ENCODE results near the gene PPP2R2D. TPM values are rescaled to one million over a fixed set of nuclear protein-coding genes. Genes with fewer than 3 reads are reported as not detected.
"Not testable (repeated sequence)": the region's sequence is repeated elsewhere in the genome, so short reads cannot be mapped to it uniquely, and the experiment has no call there.

The PPP2R2D gene
- total RNA-seq, 1 donor = 33.4 TPM

DNA sequence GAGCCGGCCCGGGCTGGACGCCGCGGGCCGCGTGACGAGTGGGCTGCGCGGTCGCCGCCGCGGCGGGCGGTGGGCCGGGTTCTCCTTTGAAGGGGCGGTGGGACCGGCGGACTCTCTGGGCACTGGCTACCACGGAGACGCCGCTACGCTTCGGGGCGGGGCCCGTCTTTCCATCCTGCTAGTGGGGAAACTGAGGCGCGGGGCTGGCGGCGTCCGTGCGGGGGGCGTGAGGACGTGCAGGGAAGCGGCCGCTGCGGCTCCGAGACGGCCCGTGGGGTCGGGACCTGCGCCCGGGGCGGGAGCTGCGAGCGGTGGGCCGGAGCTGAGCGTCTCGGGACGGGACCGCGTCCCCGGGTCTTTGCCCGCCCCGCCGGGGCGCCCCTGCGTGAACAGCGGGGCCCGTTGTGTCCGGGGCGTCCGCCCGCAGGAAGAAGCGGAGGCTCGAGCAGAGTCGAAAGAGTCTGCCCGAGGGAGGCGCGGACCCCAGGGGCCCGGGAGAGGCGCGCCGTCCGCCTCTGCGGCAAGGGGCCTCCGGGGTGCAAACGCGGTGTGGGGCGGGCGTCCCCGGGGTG, 81.5 kb downstream of the PPP2R2D start:
- Histone ChIP-seq H3K27me3 (ENCODE audit: insufficient read depth, low read length) (peaks cover 18% of the 10 kb centered on the region), H3K4me1 (ENCODE audit: insufficient read depth, low read length) (peaks cover 22% of the 10 kb centered on the region), H3K9me3 (ENCODE audit: low read depth, low read length) (no peaks in the 10 kb centered on the region), H3K4me3 (ENCODE audit: low read length) (peak overlapping the region; percentile 57)

DNA sequence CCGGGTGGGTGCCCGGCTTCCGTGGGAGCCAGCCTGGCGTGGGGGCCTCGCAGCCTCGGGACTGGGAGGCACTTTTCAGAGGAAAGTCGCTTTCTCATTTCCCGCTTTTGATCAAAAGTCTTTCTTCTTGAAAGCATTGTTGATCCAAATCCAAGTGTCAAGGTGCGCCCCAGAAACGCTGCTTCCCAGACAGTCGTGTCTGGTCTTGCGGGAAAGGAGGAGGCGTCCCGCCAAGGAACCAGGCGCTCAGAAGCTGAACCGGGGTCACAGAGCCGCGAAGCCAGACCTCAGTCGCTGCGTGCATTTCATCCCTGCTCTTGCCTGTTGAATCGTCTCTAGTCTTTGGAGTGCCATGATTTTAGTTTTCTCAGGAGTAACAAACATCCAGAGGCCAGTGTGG, 82.0 kb downstream of the PPP2R2D start:
- Histone ChIP-seq H3K9me3 (ENCODE audit: low read depth, low read length) (no peaks in the 10 kb centered on the region), H3K27me3 (ENCODE audit: insufficient read depth, low read length) (peaks cover 18% of the 10 kb centered on the region), H3K4me1 (ENCODE audit: insufficient read depth, low read length) (peaks cover 22% of the 10 kb centered on the region), H3K4me3 (ENCODE audit: low read length) (peak overlapping the region; percentile 57)

- H3K27me3 ChIP-seq (ENCODE audit: insufficient read depth, low read length) = peaks cover 18% of the 10 kb centered on the region
- H3K4me1 ChIP-seq (ENCODE audit: insufficient read depth, low read length) = peaks cover 22% of the 10 kb centered on the region
- H3K9me3 ChIP-seq (ENCODE audit: low read depth, low read length) = no peaks in the 10 kb centered on the region
- H3K4me3 ChIP-seq (ENCODE audit: low read length) = no peak overlapping the region
These were observed 83.0 kb downstream of the PPP2R2D start for GRCh38 chr10:131983780-131984179.

DNA sequence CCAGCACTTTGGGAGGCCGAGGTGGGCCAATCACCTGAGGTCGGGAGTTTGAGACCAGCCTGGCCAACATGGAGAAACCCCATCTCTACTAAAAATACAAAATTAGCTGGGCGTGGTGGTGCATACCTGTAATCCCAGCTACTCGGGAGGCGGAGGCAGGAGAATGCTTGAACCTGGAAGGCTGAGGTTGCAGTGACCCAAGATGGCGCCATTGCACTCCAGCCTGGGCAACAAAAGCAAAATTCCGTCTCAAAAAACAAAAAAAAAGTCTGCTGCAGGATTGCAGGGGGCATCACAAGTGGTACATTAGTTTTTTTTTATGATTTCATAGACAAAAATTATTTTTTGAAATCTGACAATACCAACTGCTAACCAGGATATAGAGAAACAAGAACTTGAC, 86.0 kb downstream of the PPP2R2D start:
- not testable (repeated sequence) for H3K4me3 ChIP-seq (ENCODE audit: low read length); H3K27me3 ChIP-seq (ENCODE audit: insufficient read depth, low read length); H3K9me3 ChIP-seq (ENCODE audit: low read depth, low read length); H3K4me1 ChIP-seq (ENCODE audit: insufficient read depth, low read length)

DNA sequence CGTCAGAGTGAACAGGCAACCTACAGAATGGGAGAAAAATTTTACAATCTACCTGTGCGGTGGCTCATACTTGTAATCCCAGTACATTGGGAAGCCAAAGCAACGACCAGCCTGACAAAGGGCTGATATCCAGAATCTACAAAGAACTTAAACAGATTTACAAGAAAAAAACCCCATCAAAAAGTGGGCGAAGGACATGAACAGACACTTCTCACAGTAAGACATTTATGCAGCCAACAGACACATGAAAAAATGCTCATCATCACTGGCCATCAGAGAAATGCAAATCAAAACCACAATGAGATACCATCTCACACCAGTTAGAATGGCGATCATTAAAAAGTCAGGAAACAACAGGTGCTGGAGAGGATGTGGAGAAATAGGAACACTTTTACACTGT, 86.5 kb downstream of the PPP2R2D start:
- not testable (repeated sequence) for H3K9me3 ChIP-seq (ENCODE audit: low read depth, low read length); H3K4me3 ChIP-seq (ENCODE audit: low read length); H3K27me3 ChIP-seq (ENCODE audit: insufficient read depth, low read length); H3K4me1 ChIP-seq (ENCODE audit: insufficient read depth, low read length)

DNA sequence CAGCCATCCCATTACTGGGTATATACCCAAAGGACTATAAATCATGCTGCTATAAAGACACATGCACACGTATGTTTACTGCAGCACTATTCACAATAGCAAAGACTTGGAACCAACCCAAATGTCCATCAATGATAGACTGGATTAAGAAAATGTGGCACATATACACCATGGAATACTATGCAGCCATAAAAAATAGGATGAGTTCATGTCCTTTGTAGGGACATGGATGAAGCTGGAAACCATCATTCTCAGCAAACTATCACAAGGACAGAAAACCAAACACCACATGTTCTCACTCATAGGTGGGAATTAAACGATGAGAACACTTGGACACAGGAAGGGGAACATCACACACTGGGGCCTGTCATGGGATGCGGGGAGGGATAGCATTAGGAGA, 87.0 kb downstream of the PPP2R2D start:
- H3K4me1 ChIP-seq (ENCODE audit: insufficient read depth, low read length); H3K4me3 ChIP-seq (ENCODE audit: low read length); H3K9me3 ChIP-seq (ENCODE audit: low read depth, low read length); H3K27me3 ChIP-seq (ENCODE audit: insufficient read depth, low read length): not testable (repeated sequence)

GRCh38 chr10:131991726-131992125, 90.9 kb downstream of the PPP2R2D start:
- no peaks in the 10 kb centered on the region for H3K27me3 ChIP-seq (ENCODE audit: insufficient read depth, low read length)
- no peaks in the 10 kb centered on the region for H3K9me3 ChIP-seq (ENCODE audit: low read depth, low read length)
- H3K4me3 ChIP-seq (ENCODE audit: low read length) = no peak overlapping the region
- no peaks in the 10 kb centered on the region for H3K4me1 ChIP-seq (ENCODE audit: insufficient read depth, low read length)

DNA sequence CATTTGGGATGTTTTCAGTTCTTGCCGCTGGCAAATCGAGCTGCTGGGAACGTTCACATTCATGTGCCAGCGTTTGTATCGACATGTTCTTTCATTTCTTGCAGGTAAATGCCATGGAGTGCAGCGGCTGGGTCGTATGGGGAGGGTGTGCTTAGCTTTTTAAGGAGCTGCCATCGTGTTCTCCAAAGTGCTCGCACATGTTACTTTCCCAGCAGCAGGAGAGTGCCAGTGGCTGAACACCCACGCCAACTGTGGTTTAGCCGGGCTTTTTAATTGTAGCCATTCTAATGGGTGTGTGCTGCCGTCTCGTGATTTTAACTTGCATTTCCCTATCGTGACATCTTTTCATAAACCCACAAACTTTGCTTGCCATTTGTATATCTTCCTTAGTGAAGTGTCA, 92.5 kb downstream of the PPP2R2D start:
- no peaks in the 10 kb centered on the region for H3K27me3 ChIP-seq (ENCODE audit: insufficient read depth, low read length)
- no peaks in the 10 kb centered on the region for H3K4me1 ChIP-seq (ENCODE audit: insufficient read depth, low read length)
- no peak overlapping the region for H3K4me3 ChIP-seq (ENCODE audit: low read length)
- H3K9me3 ChIP-seq (ENCODE audit: low read depth, low read length) = no peaks in the 10 kb centered on the region

- H3K27me3 ChIP-seq (ENCODE audit: insufficient read depth, low read length) = no peaks in the 10 kb centered on the region
- H3K9me3 ChIP-seq (ENCODE audit: low read depth, low read length) = no peaks in the 10 kb centered on the region
- no peak overlapping the region for H3K4me3 ChIP-seq (ENCODE audit: low read length)
- no peaks in the 10 kb centered on the region for H3K4me1 ChIP-seq (ENCODE audit: insufficient read depth, low read length)
These were observed 93.6 kb downstream of the PPP2R2D start for GRCh38 chr10:131994435-131994834.

- H3K9me3 ChIP-seq (ENCODE audit: low read depth, low read length) = no peaks in the 10 kb centered on the region
- no peak overlapping the region for H3K4me3 ChIP-seq (ENCODE audit: low read length)
- no peaks in the 10 kb centered on the region for H3K27me3 ChIP-seq (ENCODE audit: insufficient read depth, low read length)
- no peaks in the 10 kb centered on the region for H3K4me1 ChIP-seq (ENCODE audit: insufficient read depth, low read length)
These were observed 95.9 kb downstream of the PPP2R2D start for GRCh38 chr10:131996466-131997365.

DNA sequence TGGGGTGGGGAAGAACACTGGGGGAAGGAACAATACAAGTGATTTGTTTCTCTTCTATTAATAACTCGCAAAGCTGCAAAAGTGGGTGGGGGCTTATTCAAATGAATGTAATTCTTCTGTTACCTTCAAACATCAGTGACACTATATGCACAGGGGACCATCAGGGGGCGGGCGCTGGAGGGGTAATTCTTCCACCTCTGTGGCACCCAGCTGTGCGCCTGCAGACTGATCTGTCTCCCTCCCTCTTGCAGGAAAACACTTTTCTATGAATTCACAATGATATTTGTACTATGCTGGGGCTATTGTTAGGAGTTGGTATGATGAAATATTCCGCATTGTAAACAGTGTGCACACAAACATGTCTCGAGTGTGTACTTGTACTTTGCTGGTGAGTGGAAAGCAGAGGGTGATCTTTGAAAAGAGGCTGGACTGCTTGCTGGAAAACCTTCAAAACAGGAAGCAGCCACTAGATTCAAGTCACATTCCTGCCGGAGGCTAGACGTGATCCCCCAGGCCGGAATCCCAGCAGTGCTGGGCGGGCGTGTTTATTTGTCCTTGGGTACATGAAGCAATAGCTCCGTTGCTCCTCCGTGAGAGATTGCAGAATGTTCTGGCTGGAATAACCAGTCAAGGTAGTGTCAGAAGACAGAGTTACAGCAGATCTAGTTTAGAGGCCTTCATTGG, 96.7 kb downstream of the PPP2R2D start:
- Histone ChIP-seq H3K9me3 (ENCODE audit: low read depth, low read length) (no peaks in the 10 kb centered on the region), H3K4me1 (ENCODE audit: insufficient read depth, low read length) (no peaks in the 10 kb centered on the region), H3K27me3 (ENCODE audit: insufficient read depth, low read length) (no peaks in the 10 kb centered on the region), H3K4me3 (ENCODE audit: low read length) (no peak overlapping the region)

GRCh38 chr10:131998050-131998844, 97.4 kb downstream of the PPP2R2D start:
- no peaks in the 10 kb centered on the region for H3K4me1 ChIP-seq (ENCODE audit: insufficient read depth, low read length)
- H3K27me3 ChIP-seq (ENCODE audit: insufficient read depth, low read length) = no peaks in the 10 kb centered on the region
- H3K4me3 ChIP-seq (ENCODE audit: low read length) = no peak overlapping the region
- H3K9me3 ChIP-seq (ENCODE audit: low read depth, low read length) = no peaks in the 10 kb centered on the region

- Histone ChIP-seq H3K9me3 (ENCODE audit: low read depth, low read length) (no peaks in the 10 kb centered on the region), H3K4me3 (ENCODE audit: low read length) (no peak overlapping the region), H3K4me1 (ENCODE audit: insufficient read depth, low read length) (no peaks in the 10 kb centered on the region), H3K27me3 (ENCODE audit: insufficient read depth, low read length) (no peaks in the 10 kb centered on the region)
These were observed 98.3 kb downstream of the PPP2R2D start for GRCh38 chr10:131998845-131999681.

- Histone ChIP-seq H3K9me3 (ENCODE audit: low read depth, low read length) (no peaks in the 10 kb centered on the region), H3K27me3 (ENCODE audit: insufficient read depth, low read length) (no peaks in the 10 kb centered on the region), H3K4me1 (ENCODE audit: insufficient read depth, low read length) (no peaks in the 10 kb centered on the region), H3K4me3 (ENCODE audit: low read length) (no peak overlapping the region)
These were observed 100.6 kb downstream of the PPP2R2D start for GRCh38 chr10:132001238-132001972.
